HG03571 (cell line): Measurements from ENCODE around the gene CYP27A1.

Experiments
- ATAC-seq: cut with Tn5 transposase; IDR thresholded peaks from one replicate; pipeline ENCODE4 v1.9.1; 2021; ENCODE audit not compliant: unreplicated experiment

The CYP27A1 gene

DNA sequence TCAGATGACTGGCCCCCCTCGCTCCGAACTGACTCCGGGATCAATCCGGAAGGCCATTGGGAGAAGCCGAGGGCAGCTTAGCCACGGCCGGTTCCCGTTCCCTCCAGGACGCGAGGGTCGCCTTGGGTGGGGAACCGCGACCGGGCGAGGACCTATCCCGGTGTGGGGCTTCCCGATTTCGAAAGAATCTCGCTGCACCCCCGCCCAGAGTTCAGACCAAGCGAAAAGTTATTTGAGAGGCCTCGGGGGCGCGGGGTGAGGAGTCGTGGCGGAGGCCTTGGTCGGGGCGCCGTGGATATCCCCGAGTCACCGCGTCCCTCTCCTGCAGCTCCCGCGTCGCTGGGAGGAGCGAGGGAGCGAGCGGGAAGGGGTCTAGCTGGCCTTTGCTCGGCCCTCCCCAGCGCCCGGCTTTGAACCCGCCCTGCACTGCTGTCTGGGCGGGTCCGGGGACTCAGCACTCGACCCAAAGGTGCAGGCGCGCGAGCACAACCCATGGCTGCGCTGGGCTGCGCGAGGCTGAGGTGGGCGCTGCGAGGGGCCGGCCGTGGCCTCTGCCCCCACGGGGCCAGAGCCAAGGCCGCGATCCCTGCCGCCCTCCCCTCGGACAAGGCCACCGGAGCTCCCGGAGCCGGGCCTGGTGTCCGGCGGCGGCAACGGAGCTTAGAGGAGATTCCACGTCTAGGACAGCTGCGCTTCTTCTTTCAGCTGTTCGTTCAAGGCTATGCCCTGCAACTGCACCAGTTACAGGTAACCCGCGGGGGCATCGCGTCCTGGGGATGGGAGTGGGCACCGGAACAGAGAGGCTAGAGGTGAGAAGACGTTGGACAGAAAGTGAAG lies at the start of gene CYP27A1:
CYP27A1 (plus strand) TSS at position 457 of the 837 bp plus-strand sequence; CDS start at position 493, 36 bp downstream.
- no peak for ATAC-seq

- ATAC-seq: no peak
These were observed 49.2 kb upstream of the CYP27A1 start for GRCh38 chr2:218732761-218733158.

GRCh38 chr2:218733171-218734021 lies 48.6 kb upstream of the CYP27A1 start:
- ATAC-seq: no peak

- no peak for ATAC-seq
These were observed 47.6 kb upstream of the CYP27A1 start for GRCh38 chr2:218734190-218734975.

DNA sequence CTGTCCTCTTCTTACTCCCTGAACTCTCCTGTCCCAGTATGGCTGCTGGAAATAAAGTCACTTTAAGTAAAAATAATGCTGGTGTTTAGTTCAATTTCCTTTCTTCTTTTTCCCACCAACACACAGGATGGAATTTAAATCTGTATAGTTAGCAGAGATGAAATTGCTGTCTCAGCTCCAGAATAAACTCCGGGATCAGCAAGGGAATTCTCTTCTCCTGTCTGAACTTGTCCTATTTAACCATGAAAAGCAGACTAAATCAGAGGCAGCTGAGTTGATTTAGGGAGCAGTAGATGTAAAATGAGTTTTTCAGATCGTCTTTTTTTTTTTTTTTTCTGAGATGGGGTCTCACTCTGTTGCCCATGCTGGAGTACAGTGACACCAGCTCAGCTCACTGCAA lies 45.4 kb upstream of the CYP27A1 start:
- no peak for ATAC-seq

GRCh38 chr2:218743068-218743467 lies 38.9 kb upstream of the CYP27A1 start:
- no peak for ATAC-seq

GRCh38 chr2:218744615-218745014 lies 37.3 kb upstream of the CYP27A1 start:
- ATAC-seq: no peak

- ATAC-seq: no peak
These were observed 36.8 kb upstream of the CYP27A1 start for GRCh38 chr2:218745160-218745558.

GRCh38 chr2:218745559-218746469 lies 36.1 kb upstream of the CYP27A1 start:
- no peak for ATAC-seq

DNA sequence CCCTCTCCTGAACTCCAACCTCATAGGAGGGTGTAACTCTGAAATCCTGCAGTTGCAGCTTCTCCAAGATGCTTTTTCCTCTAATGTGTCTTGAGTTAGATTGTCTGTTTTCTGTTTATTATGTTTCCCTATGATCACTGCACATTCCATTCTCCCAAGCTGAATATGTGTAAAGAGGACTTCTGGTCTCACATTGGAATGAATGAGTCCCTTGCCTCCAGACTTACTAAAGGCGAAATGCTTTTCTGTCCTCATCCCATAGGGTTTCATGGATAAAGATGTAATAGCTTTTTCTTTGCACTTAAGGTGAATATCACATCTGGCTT lies 35.5 kb upstream of the CYP27A1 start:
- no peak for ATAC-seq

DNA sequence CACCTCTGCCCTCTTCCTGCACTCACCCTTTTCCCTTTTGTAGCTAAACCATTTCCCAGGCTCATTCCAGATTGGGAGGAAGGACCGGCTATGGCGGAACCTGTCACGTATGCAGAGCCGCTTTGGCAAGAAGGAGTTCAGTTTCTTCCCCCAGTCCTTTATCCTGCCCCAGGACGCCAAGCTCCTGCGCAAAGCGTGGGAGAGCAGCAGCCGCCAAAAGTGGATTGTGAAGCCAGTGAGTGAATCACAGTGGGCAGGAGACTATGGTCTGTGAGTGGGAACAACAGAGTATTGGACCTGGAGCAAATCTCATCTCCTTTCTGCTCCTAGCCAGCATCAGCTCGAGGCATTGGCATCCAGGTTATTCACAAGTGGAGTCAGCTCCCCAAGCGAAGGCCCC lies 35.0 kb upstream of the CYP27A1 start:
- no peak for ATAC-seq

DNA sequence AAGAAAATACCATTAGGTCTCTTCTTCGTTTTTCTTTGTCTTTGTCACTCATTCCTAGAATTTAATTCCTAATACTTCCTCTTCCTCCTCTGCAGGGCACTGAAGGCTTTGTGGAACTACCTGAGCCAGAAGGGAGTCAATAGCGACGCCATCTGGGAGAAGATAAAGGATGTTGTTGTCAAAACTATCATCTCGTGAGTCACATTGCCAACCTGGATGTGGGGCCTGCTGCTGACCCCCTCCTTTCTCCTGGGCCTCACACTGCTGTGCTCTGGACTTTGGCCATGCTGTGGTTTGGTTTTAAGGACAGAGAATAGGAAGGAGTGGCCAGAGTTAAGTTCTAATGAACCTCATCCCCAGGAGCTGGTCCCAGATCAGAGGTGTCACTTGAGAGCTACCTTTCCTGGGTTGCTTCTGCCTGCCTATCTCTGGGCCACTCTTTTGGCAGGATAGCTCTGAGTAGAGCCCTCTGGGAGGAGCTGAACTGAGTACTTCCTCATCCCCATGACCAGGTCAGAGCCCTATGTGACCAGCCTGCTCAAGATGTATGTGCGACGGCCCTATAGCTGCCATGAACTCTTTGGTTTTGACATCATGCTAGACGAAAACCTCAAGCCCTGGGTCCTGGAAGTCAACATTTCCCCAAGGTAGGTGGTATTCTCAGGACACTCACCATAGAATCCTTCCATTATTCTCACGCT lies 33.1 kb upstream of the CYP27A1 start:
- no peak for ATAC-seq

- ATAC-seq: no peak
These were observed 27.7 kb upstream of the CYP27A1 start for GRCh38 chr2:218754201-218754600.

DNA sequence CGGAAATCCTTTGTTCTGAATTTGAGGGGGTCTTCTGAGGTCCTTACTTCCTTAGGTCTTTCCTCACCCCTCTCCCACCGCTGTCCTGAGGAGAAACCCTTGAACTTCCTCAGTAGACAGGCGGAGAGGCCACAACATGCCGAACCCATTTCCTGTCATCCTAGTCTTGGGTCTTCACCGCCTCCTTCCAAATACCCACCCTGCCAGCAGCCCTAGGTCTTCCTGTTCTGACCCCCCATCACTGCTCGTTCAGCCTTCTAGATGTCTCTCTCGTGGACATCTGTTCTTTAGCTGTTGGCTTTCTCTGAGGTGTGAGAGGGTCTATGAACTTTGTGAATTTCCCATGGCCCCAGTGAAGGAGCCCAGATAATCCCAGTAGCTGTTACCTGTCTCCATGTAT lies 27.2 kb upstream of the CYP27A1 start:
- ATAC-seq: no peak

- no peak for ATAC-seq
These were observed 26.8 kb upstream of the CYP27A1 start for GRCh38 chr2:218755198-218755566.

GRCh38 chr2:218755567-218756404 lies 26.2 kb upstream of the CYP27A1 start:
- ATAC-seq: no peak

DNA sequence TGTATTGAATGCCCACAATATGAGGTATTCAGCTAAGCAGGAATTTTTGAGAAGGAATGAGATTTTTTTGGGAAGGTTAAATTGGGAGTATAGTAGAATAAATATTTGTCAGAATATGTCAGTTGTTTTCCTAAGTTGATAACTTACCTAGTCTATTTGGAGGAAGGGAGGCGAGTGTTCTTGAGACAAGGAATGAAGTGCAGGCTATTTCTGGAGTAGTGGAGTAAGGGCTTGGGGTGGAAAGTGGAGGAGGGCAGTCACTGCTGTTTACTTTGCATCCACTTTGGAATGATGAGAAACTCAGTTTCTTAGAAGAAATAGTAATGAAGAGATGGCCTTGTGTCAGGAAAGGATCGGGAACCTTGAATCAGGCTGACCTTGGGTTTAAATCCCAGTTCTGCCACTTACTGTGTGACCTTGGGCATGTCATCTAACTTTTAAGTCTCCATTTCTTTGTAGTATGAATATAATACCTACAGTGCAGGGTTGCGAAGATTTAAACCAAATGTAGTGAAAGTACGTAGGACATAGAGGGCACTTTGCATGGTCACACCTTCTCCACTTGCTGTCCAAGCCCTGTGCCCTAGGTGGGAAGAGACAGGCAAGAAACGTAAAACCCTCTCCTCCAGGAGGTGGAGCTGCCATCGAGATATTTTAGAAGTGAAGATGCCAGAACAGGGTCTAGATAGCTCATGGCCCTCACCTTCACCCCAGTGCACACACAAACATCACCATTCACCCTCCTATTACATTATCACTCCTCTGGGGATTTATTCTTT lies 25.2 kb upstream of the CYP27A1 start:
- no peak for ATAC-seq

DNA sequence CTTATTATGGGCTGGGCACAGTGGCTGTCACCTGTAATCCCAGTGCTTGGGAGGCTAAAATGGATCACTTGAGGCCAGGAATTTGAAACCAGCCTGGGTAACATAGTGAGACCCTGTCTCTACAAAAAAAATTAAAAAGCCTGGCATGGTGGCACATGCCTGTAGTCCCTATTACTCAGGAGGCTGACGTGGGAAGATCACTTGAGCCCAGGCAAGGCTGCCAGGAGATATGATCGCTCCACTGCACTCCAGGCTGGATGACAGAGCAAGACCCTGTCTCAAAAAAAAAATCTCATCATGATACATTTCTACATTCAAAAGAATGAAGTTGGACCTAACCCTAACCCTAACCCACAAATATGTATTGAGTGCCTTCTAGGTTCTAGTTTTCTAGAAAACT lies 20.2 kb upstream of the CYP27A1 start:
- ATAC-seq: no peak
